Measurements from ENCODE around the gene TMIE. TPM values are rescaled to one million over a fixed set of nuclear protein-coding genes. Genes with fewer than 3 reads are reported as not detected.
A peak's percentile ranks its signal among the peaks of the same experiment; 100 is the strongest.

The TMIE gene, protein sequence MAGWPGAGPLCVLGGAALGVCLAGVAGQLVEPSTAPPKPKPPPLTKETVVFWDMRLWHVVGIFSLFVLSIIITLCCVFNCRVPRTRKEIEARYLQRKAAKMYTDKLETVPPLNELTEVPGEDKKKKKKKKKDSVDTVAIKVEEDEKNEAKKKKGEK
- 0.51 TPM for total RNA-seq
- long read RNA-seq, partial matches to known transcripts = 0 of 2 reads
- long read RNA-seq, other reads (novel, unspliced or antisense) = 0 of 2 reads

DNA sequence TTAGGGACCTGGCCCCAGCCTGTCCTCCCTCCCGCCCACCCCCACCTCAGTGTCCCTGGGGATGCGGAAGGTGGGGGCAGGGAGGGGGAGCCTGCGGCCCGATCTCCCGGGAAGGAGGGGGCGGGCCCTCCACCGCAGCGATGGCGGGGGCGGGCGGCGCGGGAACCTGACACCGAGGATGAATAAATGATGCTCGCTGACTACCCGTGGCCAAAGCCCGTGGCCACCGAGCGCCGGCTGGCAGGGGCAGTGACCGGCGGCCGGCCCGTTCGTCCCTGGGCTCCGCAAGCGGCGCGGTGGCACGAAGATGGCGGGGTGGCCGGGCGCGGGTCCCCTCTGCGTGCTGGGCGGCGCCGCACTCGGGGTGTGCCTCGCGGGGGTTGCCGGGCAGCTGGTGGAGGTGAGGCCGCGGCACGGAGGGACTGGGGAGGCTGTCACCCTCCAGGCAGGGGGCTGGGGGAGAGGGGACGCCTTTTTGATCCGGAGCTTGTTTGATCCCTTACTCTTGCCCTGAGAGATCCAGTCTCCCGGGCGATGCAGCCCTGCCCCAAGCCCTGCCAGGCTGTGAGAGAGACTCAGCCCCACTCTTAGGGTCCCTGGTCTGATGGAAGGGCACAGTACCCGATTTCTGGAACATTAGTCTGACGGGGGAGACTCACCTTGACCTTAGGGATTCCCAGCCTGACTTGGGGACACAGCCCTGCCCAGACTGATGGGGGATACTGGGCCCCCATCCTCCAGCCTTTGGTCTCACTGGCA, at the start of gene TMIE:
TMIE (plus strand) TSS at position 212 of the 759 bp plus-strand sequence; CDS start at position 308, 96 bp downstream.
- intact Hi-C loops (cut with DNase I) = loop anchor here (10.0 kb wide), 1 partner anchor 293 kb away; no protein-coding TSS in a partner anchor
- DNase-seq (ENCODE audit: low spot score) = no peak

DNA sequence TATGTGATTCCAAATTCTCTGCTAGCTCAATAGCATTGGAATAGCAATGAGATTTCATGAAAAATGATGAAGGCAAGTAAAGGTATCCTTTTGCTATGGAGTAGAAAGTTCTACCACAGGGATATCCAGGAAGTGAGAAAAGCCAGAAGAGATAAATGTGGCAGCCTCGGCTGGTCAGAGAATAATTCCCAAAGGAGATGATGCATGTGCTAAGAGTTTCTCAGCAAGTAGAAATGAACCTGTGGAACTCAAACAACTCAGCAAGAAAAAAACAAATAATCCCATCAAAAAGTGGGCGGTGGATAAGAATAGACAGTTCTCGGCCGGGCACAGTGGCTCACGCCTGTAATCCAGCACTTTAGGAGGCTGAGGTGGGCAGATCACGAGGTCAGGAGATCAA, 45.9 kb upstream of the TMIE start:
- intact Hi-C loops (cut with DNase I) = no loop called here
- DNase-seq (ENCODE audit: low spot score) = no peak

DNA sequence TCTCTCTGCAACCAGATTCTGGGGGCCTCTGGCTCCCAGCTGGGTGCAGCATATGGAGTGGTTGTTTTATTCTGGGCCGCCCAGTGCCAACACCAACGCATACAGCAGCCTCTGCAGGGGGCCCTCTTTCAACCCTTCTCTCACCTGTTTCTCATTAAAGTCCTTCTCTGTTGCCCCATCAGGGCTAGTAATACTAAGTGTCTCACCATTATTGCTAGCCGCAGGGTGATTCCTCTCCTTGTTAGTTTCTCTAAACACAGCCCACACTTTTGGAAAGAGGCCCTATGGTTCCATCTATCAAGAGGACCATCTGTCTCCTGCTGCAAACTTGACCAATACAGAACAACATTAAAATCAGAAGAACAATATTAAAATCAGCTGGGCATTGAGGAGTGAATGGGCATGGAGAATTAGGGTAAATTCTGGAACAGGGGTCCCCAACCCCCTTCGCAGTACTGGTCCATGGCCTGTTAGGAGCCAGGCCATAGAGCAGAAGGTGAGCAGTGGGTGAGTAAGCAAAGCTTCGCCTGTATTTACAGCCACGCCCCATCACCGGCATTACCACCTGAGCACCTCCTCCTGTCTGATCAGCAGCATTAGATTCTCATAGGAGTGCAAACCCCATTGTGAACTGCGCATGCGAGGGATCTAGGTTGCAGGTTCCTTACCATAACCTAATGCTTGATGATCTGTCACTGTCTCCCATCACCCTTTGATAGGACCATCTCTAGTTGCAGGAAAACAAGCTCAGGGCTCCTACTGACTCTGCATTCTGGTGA, 44.2 kb upstream of the TMIE start:
- DNase-seq (ENCODE audit: low spot score) = no peak
- intact Hi-C loops (cut with DNase I) = no loop called here

DNA sequence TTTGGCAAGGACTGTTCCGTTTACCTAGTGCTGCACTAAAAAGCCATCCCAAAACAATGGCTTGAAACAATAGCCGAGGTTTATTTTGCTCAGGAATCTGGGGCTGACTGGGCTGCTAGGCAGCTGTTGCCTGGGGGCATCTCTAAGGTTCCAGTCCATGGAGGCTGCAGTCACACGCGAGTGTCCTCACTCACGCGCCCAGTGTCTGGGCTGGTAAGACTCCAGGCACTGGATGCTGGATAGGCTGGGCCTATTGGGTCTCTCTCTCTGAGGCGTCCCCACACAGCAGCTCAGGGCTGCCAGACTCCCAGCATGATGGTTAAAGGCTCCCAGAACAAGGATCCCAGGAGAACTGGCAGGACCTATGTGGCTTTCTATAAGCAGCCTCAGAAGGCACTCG, 41.9 kb upstream of the TMIE start:
- DNase-seq (ENCODE audit: low spot score) = no peak
- intact Hi-C loops (cut with DNase I) = no loop called here

DNA sequence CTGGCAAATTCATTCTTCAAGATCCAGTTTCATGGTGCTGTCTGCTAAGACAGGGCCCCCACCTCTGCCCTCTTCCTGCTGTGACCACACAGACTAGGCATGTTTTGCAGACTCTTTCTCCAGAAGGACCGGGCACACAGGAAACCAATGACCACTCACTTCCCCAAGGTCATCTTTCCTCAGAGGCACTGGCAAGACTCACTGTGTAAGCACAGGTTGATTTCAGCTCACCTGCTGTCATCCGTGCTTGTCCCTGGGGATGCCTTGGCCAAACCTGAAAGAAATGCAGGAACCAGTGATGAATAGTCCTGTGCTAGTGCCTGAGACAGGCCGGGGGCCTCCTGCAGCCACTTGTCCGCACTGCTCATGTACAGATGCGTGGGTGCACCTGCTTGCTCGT, 41.2 kb upstream of the TMIE start:
- no peak for DNase-seq (ENCODE audit: low spot score)
- intact Hi-C loops (cut with DNase I) = loop anchor here (1.0 kb wide), 1 partner anchor 94 kb away; the partner anchor contains the start of gene LRRC2

DNA sequence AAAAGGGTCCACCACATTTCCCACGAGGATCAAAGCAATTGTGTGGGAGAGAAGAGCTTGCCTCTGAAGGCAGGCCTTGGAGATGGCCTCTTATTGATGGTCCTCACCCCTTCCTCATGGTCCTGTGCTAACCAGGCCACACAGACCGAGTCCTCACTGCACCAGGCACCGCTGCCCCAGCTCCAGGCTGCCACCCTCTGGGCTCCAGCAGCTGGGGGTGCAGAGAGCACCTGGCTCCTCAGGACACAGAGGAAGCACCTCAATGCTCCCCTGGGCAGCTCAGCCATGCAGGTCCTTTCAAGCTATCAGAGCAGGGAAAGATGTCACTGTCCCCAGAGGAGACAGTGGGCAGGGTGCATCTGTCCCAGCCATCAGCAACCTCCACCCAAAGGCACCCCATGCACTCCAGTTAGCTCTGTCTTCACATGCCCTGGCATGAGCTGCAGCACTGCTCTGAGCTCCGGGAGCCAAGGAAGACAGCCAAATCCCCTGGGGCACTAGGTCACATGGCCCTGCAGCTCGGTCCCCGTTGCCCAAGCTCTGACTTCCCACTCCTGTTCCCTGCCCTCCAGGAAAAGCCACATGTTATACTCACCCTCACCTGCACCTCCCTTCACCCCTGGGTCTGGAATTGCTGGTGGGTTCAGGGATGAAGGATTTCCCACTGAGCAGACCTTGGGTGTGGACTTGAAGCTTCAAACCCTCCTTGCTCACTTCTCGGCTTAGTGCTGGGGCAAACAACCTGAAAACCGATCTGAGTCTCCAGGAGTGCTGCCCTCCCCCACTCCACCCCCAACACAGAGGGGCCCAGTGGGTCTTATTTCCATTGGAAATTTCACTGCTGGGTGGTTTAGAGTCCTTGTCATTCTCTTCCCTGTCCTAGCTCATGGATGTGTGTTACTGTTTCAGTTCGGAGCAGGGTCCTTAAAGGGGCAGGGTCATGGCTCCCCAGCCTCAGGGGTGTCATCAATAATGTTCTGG, 40.4 kb upstream of the TMIE start:
- intact Hi-C loops (cut with DNase I) = loop anchor here (1.0 kb wide), 1 partner anchor 95 kb away; the partner anchor contains the start of gene LRRC2
- peak; percentile 81 for DNase-seq (ENCODE audit: low spot score)

DNA sequence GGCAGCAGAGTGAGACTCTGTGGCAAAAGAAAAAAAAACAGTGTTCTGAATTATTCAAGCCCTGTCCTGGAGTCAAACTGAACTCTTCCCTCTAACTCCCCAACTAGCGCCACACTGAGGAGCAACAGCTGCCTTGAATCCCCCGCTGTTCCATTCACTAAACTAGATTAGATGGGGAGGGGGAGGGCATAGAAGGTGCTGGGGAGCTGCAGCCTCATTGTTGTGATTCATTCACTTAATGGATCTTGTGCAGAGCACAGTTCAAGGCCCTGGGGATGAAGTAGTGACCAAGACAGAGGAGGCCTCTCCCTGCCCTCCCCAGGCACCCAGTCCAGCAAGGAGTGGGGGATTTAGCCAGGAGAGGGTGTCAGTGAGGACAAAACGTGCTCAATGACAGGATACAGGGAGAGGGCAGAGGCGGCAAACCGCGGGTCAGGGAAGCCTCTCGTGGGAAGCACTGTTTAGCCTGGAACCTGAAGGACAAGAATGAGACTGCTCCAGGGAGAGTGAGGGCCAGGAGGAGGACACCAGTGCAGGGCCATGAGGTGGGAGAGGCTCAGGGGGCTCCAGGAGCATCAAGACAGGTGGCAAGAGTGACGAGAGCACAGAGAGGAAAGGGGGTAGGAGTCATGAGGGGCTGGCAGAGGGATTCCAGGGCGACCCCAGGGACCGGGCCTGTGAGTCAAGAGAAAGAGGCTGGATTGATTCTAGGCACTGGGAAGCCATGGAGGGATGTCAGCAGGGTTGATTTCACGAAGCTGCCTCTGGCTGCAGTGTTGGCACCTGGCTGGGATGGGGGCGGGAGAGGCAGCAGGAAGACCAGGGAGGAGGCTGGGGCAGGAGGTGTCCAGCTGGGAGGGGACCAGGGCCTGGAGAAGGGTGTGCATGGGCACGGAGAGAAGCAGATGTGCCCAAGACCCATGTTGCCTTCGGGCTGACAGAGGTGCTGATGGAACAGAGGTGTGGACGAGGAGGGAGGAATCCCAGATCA, 39.1 kb upstream of the TMIE start:
- DNase-seq (ENCODE audit: low spot score) = no peak
- intact Hi-C loops (cut with DNase I) = no loop called here

DNA sequence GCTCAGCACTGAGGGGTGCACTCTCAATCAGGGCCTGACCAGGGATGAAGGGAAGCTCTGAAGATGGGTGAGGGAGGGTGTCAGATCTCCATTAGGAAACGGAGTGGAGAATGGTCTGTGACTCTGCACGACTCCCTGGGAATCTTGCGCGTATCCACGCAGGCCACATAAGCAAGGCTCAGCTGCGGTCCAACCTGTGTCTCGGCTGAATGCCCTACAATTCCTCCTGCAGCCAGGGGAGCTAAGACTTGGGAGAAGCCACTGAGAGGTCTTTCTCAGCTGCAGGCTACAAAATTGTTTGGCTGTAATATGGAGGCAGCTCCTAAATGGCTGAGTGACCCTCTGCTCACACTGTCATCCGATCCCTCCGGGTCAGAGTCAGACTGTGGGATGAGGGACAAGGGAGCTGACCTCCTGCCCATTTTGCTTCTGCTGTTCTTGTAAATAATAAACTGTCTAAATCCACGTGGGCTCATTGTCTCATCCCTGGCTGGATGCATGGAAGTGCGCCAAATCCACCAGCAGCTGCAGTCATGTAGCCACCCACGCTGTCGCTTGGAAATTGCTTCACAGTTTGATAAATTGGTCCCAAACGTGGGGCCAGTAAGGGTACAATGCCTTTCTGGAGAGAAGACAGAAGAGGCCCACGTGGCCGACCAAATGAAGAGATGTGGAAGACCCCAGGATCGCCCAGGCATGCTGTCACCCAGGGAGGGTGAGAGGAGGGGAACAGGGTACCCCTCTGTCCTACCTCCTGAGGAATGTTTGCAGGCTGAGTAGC, 38.2 kb upstream of the TMIE start:
- DNase-seq (ENCODE audit: low spot score) = no peak
- intact Hi-C loops (cut with DNase I) = no loop called here

DNA sequence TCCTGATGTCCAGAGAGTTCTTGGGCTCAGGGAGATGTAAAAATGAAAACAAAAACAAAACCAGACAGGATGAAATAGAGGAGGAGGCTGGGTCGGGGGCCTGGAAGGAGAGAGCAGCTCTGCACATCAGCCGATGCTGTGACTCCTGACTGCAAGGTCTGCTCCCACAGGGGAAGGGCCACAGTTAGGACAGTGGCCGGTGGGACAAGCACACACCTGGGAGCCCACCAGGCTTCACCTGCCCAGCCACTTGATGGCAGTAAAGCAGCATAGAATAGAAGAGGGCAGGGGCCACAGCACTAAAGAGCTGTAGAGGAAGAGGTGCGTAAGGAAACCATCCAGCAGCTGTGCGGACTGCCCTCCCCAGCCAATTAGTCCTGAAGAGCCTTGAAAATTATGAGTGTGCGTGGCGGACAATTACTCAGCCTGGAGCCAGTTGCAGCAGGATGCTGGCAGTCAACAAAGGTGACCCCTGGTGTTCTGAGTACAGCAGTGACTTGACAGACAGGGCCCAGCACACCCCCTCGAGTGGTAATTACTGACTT, 37.5 kb upstream of the TMIE start:
- DNase-seq (ENCODE audit: low spot score) = no peak
- intact Hi-C loops (cut with DNase I) = no loop called here

DNA sequence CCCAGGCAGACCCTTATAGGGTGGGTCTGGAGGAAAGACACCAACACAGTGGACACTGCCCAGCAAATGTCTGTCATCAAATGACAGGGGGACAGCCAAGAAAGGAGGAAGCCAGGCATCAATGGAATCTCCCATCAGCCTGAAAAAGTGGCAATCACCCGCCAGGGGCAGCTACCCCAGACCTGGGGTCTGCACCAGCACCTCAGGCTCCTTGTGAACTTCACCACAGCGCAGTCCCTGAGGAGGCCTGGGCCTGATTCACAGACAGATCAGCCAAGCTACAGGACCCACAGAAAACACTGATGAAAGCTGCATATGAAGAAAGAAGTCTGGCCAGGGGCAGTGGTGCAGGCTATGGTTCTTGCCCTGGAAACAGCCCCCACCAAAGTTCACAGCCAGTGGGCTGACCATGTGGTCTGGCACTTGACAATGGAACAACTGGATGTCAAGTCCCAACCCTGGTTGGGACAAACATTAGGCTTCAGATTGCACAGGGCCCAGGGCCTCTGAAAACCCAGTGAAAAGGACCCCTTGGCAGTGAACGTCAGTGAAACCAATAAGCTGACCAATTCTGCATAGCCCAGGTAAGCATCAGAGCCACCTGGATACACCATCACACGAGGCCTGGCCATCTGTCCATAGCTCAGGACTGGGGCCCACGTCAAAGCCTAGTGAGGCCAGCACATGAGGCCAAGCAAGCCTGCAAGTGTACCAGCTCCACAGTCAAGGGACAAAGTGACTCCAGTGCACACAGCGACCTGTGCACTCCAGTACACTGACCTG, 36.8 kb upstream of the TMIE start:
- intact Hi-C loops (cut with DNase I) = no loop called here
- peak; percentile 73 for DNase-seq (ENCODE audit: low spot score)

DNA sequence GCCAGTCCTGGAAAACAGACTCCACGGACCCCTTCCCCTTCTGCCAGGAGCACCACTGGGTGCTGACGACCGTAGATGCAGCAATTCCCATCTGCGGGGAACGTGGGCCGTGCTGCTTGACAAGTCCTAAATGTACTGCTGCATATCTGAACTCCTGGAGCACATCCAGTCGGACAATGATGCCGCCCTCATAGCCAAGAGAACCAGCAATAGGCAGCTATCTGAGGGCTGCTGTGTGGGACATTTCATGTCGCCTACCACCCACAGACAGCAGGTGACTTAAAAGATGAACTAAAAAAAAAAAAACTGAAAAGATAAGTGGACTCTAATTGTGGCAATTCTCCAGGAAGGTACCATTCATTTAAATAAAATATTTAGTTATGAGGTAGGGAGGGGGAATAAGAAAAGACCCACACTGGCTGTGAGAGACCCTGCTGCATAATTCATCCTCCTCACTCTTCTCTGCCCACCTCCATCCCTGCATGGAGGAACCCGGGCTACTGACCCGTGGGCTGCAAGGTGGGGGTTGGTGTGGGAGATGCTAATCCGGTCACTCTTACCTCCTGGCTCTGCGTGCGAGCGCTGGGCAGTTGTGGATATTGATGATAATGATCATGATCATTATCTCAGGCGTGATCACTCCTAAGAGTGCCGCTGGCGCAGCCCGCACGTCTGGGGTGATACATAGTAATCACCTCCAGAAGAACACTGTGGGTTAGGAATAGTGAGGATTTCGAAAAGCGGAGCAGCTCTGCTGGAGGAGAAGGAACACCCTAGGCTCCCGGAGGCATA, 36.0 kb upstream of the TMIE start:
- intact Hi-C loops (cut with DNase I) = no loop called here
- DNase-seq (ENCODE audit: low spot score) = peak; percentile 76

DNA sequence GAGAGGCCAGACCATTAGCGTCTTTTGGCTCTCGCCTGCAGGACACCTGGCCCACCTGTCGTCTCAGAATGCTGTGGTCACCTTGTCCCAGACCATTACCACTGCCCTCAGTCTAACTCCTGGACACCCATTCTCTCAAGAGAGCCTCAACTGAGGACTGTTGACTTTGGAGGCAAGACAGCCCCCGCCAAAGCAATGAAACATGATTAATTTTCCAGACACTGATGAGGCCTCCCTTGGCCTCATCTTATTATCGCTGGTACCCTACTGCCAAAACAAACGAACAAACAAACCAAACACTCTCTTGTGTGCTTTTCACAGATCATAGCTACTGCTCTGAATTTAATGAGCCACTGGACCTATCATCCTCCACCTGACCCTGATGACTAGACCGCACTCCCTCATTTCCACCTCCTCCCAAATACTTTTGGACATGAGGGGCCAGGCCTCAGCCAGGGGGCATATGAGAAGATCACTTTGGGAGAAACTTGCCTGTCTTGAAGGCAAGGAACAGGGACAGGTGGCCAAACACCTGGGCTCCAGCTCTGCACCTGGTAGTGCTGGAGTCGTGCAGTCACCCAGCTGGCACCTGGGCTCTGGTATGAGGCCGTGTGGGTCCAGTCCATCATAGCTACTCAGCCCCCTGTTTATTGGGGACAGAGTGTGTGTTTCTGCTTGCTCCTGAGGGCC, 35.3 kb upstream of the TMIE start:
- intact Hi-C loops (cut with DNase I) = loop anchor here (2.0 kb wide), 1 partner anchor 29 kb away; no protein-coding TSS in a partner anchor
- DNase-seq (ENCODE audit: low spot score) = peak; percentile 63

DNA sequence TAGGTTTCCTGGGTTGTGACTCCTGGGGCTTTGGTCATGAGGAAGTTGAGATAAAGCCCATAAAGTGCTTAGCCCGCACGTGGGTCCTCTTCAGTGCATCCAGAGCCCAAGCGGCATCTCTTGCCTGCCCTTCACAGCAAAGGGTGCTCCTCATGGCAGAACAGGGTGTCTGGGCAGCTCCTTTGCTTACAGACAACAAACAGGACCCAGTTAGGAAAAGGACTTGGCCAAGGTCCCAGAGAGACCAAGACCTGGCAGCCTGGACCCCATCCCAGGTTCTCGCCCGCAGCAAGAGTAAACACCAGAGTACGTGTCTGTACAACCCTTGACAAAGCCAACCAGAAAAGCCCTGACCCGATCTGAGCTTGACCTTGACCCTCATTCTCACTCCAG, 34.7 kb upstream of the TMIE start:
- peak; percentile 79 for DNase-seq (ENCODE audit: low spot score)
- intact Hi-C loops (cut with DNase I) = loop anchor here (2.0 kb wide), 1 partner anchor 28 kb away; no protein-coding TSS in a partner anchor

DNA sequence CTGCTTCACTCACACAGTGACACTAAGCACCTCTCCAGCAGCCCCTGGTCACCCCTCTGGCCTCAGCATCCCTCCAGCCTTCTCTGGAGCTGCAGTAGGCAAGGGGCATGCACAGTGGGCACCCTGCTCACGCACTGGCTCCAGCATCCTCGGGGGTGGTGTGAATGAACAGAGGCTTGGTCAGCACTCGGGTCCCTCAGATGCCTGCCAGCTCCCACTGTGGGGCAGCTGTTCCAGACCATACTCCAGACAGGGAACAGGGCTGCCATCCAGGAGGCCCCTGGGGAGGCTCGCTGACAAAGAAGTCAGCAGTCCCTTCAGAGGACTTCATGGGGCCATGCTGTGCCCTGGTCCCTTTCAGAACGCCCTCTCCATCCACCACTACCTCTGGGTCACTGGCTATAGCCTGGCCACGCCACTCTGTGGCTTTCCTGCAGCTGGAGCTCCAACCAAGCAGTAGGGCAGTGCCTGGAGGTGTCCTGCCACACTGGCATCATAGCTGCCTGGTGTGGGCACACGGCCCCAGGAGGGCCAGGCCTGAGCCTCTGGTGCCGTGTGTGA, 34.1 kb upstream of the TMIE start:
- intact Hi-C loops (cut with DNase I) = loop anchor here (2.0 kb wide), 1 partner anchor 28 kb away; no protein-coding TSS in a partner anchor

More for the DNA sequence above, 34.1 kb upstream of the TMIE start:
- DNase-seq (ENCODE audit: low spot score) = peak; percentile 73
